ENCODE data around the gene RIC8A.

DNA sequence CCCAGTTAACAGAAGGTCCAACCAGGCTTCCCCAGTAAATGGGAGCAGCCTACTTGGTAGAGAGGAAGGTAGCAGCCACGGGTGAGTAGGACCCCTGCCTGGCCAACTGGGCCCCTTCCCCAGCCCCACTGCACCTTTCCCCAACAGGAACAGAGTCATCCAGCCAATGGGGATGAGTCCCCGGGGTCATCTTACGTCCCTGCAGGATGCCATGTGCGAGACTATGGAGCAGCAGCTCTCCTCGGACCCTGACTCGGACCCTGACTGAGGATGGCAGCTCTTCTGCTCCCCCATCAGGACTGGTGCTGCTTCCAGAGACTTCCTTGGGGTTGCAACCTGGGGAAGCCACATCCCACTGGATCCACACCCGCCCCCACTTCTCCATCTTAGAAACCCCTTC, 6.6 kb downstream of the RIC8A start:
- TF ChIP-seq, protein P1, sequence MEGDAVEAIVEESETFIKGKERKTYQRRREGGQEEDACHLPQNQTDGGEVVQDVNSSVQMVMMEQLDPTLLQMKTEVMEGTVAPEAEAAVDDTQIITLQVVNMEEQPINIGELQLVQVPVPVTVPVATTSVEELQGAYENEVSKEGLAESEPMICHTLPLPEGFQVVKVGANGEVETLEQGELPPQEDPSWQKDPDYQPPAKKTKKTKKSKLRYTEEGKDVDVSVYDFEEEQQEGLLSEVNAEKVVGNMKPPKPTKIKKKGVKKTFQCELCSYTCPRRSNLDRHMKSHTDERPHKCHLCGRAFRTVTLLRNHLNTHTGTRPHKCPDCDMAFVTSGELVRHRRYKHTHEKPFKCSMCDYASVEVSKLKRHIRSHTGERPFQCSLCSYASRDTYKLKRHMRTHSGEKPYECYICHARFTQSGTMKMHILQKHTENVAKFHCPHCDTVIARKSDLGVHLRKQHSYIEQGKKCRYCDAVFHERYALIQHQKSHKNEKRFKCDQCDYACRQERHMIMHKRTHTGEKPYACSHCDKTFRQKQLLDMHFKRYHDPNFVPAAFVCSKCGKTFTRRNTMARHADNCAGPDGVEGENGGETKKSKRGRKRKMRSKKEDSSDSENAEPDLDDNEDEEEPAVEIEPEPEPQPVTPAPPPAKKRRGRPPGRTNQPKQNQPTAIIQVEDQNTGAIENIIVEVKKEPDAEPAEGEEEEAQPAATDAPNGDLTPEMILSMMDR (conservative IDR thresholded peaks at IDR 0.05; ENCODE audit: low read length): no peak
- no peak for TF ChIP-seq EZH2phosphoT487 (IDR thresholded peaks at IDR 0.05; ENCODE audit: borderline replicate concordance)
